Liver (tissue), 3 donors: ENCODE results near the gene OLFM4.
"Not testable (repeated sequence)": the region's sequence is repeated elsewhere in the genome, so short reads cannot be mapped to it uniquely, and the experiment has no call there.

Source experiments
- GABPA ChIP-seq, 2 donors: IDR thresholded peaks in 1 of 2; conservative IDR thresholded peaks in 1 of 2; 2 replicates each; pipeline ENCODE4 v1.6.1; 2016; ENCODE audit warnings: antibody characterized with exemption in 2 of 2, mild to moderate bottlenecking in 1 of 2, moderate library complexity in 1 of 2
- HNF4G ChIP-seq: IDR thresholded peaks from 2 replicates; pipeline ENCODE4 v1.6.1; 2016; ENCODE audit warnings: antibody characterized with exemption
- TAF1 ChIP-seq: conservative IDR thresholded peaks from 2 replicates; pipeline ENCODE4 v1.6.1; 2016; ENCODE audit warnings: antibody characterized with exemption, mild to moderate bottlenecking
- YY1 ChIP-seq: IDR thresholded peaks from 2 replicates; pipeline ENCODE4 v1.6.1; 2016; ENCODE audit warnings: antibody characterized with exemption, mild to moderate bottlenecking
- TF ChIP-seq, protein P1 (sequence below): fragments of 150-350 bp; IDR thresholded peaks from 2 replicates; pipeline ENCODE4 v1.5.1; 2017; ENCODE audit warnings: improper control_type of control experiment, low read depth, low read length; ENCODE audit not compliant: missing input control
- TF ChIP-seq, protein P2 (sequence below): IDR thresholded peaks from 2 replicates; pipeline ENCODE4 v1.6.1; 2016; ENCODE audit warnings: antibody characterized with exemption
- TF ChIP-seq, protein P3 (sequence below): IDR thresholded peaks from 2 replicates; pipeline ENCODE4 v1.6.1; 2016; ENCODE audit warnings: antibody characterized with exemption, mild to moderate bottlenecking
- TF ChIP-seq, protein P4 (sequence below): IDR thresholded peaks from 2 replicates; pipeline ENCODE4 v1.6.1; 2016; ENCODE audit warnings: antibody characterized with exemption
- donor health status: healthy.
- donor health status: healthy.

DNA sequence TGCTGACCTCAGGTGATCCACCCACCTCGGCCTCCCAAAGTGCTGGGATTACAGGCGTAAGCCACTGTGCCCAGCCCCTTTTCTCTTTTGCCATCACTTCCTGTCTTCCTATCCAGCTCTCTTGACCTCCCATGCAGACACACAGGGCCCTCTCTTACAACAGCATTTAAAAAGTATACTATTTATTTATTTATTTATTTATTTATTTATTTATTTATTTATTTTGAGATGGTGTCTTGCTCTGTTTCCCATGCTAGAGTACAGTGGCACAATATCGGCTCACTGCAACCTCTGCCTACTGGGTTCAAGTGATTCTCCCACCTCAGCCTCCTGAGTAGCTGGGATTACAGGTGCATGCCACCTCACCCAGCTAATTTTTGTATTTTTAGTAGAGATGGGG is 14.6 kb upstream of the OLFM4 start:
- TF ChIP-seq, protein P1, sequence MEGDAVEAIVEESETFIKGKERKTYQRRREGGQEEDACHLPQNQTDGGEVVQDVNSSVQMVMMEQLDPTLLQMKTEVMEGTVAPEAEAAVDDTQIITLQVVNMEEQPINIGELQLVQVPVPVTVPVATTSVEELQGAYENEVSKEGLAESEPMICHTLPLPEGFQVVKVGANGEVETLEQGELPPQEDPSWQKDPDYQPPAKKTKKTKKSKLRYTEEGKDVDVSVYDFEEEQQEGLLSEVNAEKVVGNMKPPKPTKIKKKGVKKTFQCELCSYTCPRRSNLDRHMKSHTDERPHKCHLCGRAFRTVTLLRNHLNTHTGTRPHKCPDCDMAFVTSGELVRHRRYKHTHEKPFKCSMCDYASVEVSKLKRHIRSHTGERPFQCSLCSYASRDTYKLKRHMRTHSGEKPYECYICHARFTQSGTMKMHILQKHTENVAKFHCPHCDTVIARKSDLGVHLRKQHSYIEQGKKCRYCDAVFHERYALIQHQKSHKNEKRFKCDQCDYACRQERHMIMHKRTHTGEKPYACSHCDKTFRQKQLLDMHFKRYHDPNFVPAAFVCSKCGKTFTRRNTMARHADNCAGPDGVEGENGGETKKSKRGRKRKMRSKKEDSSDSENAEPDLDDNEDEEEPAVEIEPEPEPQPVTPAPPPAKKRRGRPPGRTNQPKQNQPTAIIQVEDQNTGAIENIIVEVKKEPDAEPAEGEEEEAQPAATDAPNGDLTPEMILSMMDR = not testable (repeated sequence)
- TF ChIP-seq TAF1; HNF4G; YY1; GABPA (IDR thresholded peaks at IDR 0.05 in 1 of 2, conservative IDR thresholded peaks at IDR 0.05 in 1 of 2): not testable (repeated sequence)
- TF ChIP-seq, protein P2, sequence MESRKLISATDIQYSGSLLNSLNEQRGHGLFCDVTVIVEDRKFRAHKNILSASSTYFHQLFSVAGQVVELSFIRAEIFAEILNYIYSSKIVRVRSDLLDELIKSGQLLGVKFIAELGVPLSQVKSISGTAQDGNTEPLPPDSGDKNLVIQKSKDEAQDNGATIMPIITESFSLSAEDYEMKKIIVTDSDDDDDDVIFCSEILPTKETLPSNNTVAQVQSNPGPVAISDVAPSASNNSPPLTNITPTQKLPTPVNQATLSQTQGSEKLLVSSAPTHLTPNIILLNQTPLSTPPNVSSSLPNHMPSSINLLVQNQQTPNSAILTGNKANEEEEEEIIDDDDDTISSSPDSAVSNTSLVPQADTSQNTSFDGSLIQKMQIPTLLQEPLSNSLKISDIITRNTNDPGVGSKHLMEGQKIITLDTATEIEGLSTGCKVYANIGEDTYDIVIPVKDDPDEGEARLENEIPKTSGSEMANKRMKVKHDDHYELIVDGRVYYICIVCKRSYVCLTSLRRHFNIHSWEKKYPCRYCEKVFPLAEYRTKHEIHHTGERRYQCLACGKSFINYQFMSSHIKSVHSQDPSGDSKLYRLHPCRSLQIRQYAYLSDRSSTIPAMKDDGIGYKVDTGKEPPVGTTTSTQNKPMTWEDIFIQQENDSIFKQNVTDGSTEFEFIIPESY = not testable (repeated sequence)
- TF ChIP-seq, protein P3, sequence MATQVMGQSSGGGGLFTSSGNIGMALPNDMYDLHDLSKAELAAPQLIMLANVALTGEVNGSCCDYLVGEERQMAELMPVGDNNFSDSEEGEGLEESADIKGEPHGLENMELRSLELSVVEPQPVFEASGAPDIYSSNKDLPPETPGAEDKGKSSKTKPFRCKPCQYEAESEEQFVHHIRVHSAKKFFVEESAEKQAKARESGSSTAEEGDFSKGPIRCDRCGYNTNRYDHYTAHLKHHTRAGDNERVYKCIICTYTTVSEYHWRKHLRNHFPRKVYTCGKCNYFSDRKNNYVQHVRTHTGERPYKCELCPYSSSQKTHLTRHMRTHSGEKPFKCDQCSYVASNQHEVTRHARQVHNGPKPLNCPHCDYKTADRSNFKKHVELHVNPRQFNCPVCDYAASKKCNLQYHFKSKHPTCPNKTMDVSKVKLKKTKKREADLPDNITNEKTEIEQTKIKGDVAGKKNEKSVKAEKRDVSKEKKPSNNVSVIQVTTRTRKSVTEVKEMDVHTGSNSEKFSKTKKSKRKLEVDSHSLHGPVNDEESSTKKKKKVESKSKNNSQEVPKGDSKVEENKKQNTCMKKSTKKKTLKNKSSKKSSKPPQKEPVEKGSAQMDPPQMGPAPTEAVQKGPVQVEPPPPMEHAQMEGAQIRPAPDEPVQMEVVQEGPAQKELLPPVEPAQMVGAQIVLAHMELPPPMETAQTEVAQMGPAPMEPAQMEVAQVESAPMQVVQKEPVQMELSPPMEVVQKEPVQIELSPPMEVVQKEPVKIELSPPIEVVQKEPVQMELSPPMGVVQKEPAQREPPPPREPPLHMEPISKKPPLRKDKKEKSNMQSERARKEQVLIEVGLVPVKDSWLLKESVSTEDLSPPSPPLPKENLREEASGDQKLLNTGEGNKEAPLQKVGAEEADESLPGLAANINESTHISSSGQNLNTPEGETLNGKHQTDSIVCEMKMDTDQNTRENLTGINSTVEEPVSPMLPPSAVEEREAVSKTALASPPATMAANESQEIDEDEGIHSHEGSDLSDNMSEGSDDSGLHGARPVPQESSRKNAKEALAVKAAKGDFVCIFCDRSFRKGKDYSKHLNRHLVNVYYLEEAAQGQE = not testable (repeated sequence)
- TF ChIP-seq, protein P4, sequence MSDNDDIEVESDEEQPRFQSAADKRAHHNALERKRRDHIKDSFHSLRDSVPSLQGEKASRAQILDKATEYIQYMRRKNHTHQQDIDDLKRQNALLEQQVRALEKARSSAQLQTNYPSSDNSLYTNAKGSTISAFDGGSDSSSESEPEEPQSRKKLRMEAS = not testable (repeated sequence)
